HEK293T (cell line): ENCODE data around the gene DAD1.

Experiments
- ELF4 ChIP-seq: fragments of 450-650 bp; IDR thresholded peaks from 2 replicates; pipeline ENCODE4 v1.6.1; 2017; ENCODE audit warnings: antibody characterized with exemption
- FOXA1 ChIP-seq: fragments of 450-650 bp; IDR thresholded peaks from 2 replicates; pipeline ENCODE4 v1.6.1; 2016; ENCODE audit warnings: mild to moderate bottlenecking
- FOXK2 ChIP-seq: fragments of 450-650 bp; IDR thresholded peaks from 2 replicates; pipeline ENCODE4 v1.6.1; 2016; ENCODE audit warnings: mild to moderate bottlenecking
- FOXM1 ChIP-seq: fragments of 450-650 bp; IDR thresholded peaks from 2 replicates; pipeline ENCODE4 v1.6.1; 2017; ENCODE audit warnings: mild to moderate bottlenecking, borderline replicate concordance
- HDGF ChIP-seq: fragments of 450-650 bp; IDR thresholded peaks from 2 replicates; pipeline ENCODE4 v1.6.1; 2017; ENCODE audit warnings: antibody characterized with exemption, borderline replicate concordance
- SP1 ChIP-seq: fragments of 450-650 bp; IDR thresholded peaks from 2 replicates; pipeline ENCODE4 v1.6.1; 2017
- SUZ12 ChIP-seq: fragments of 450-650 bp; IDR thresholded peaks from 2 replicates; pipeline ENCODE4 v1.6.1; 2016; ENCODE audit warnings: mild to moderate bottlenecking
- ZNF384 ChIP-seq: fragments of 450-650 bp; IDR thresholded peaks from 2 replicates; pipeline ENCODE4 v1.6.1; 2016

DNA sequence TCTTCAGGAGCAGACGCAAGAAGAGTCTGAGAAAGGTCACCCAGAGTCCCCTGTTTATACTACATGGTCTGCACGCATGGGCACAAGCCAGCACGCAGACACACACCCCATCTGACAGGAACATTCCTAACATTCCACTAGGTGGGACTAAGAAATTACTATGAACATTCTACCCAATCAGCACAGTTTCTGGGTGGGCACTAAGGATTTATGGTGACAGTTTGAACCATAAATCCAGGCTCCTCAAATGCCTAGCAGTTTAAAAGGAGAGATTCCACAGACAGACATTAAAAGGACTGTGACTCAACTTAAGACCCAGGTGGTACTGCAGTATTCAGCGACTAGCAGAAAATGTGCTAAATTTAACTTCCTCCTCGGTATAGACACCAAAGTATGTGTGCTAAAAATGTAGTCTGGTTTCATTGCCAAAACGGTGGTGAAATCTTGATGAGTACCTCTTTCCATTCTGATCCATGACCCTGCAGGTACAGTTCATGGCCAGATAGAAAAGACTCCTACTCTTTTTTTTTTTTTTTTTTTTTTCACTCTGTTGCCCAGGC is 25.3 kb upstream of the DAD1 start:
- TF ChIP-seq HDGF = no peak
- no peak for TF ChIP-seq FOXK2
- TF ChIP-seq ZNF384 = no peak
- no peak for TF ChIP-seq SUZ12
- TF ChIP-seq FOXA1 = no peak
- TF ChIP-seq SP1 = no peak
- no peak for TF ChIP-seq FOXM1
- no peak for TF ChIP-seq ELF4
